OCI-LY3 (cell line): ENCODE data around the gene SLC22A5.

Experiments
- H2AFZ ChIP-seq: fragments of 200-600, 300-600 bp; shearing (Covaris generic); 2 replicates; pipeline ENCODE4 v1.6.0; 2014; ENCODE audit warnings: antibody characterized with exemption, low read depth, low read length
- H3K27ac ChIP-seq: fragments of 200-600, 300-600 bp; sonication (generic); 2 replicates; pipeline ENCODE4 v1.5.1; 2014; ENCODE audit warnings: mild to moderate bottlenecking, low read length, moderate library complexity, mixed read lengths
- H3K27me3 ChIP-seq: fragments of 200-600, 300-600 bp; sonication (generic); 2 replicates; pipeline ENCODE4 v1.6.1; 2014; ENCODE audit warnings: low read depth, low read length, mixed read lengths
- H3K36me3 ChIP-seq: fragments of 200-600, 300-600 bp; sonication (generic); replicated peaks from 2 replicates; pipeline ENCODE3; 2014; ENCODE audit warnings: low read depth, low read length, mixed read lengths
- H3K4me1 ChIP-seq: fragments of 300-600, 200-600 bp; sonication (generic); 2 replicates; pipeline ENCODE4 v1.6.1; 2014; ENCODE audit warnings: low read length, mixed read lengths
- H3K4me2 ChIP-seq: fragments of 200-600, 300-600 bp; sonication (generic); 2 replicates; pipeline ENCODE4 v1.6.1; 2014; ENCODE audit warnings: low read length, mixed read lengths
- H3K4me3 ChIP-seq: fragments of 300-600, 200-600 bp; sonication (generic); 2 replicates; pipeline ENCODE4 v1.5.1; 2014; ENCODE audit warnings: antibody characterized with exemption, mild to moderate bottlenecking, low read length, moderate library complexity
- H3K79me2 ChIP-seq: fragments of 300-600, 200-600 bp; shearing (Covaris generic); 2 replicates; pipeline ENCODE4 v1.6.1; 2014; ENCODE audit warnings: mild to moderate bottlenecking, low read length, mixed read lengths
- H3K9ac ChIP-seq: fragments of 300-600, 200-600 bp; shearing (Covaris generic); 2 replicates; pipeline ENCODE4 v1.6.0; 2014; ENCODE audit warnings: mild to moderate bottlenecking, low read length, moderate library complexity
- H3K9me3 ChIP-seq: fragments of 200-600, 300-600 bp; shearing (Covaris generic); 2 replicates; pipeline ENCODE4 v1.6.1; 2014; ENCODE audit warnings: low read length, mixed read lengths; ENCODE audit not compliant: insufficient read depth
- H4K20me1 ChIP-seq: fragments of 200-600, 300-600 bp; sonication (generic); 2 replicates; pipeline ENCODE4 v1.6.1; 2016; ENCODE audit warnings: low read length, mixed read lengths; ENCODE audit not compliant: insufficient read depth
- EZH2phosphoT487 ChIP-seq: fragments of 200-600 bp; shearing (Covaris generic); IDR thresholded peaks from 2 replicates; pipeline ENCODE4 v1.6.1; 2018; ENCODE audit warnings: antibody characterized with exemption, mixed run types, low read depth
- TF ChIP-seq, protein P1 (sequence below): fragments of 200-600, 300-600 bp; sonication (generic); IDR thresholded peaks from 2 replicates; pipeline ENCODE4 v1.5.1; 2014; ENCODE audit warnings: antibody characterized with exemption, low read length, low read depth

Gene SLC22A5

DNA sequence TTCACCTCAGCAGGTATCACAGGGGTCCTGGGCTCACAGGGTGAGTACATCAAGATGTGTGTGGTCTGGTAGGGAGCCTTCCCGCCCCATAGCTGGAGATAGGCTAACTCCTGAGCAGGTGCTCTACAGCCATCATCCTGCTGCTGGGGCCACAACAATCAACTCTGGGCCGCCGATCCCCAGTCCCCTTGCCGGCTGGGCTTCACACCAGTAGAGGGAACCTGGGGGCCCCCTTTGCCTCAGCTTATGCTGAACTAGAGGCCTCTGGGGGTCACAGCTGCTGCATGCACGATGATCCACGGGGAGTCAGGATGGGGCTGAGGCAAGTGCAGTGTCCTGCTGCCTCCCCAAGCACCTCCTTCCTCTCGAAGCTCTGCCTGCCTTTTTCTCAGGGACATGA is 74.6 kb downstream of the SLC22A5 start:
- H3K36me3 ChIP-seq, result no peaks in the 10 kb centered on the region
- no peaks in the 10 kb centered on the region for H3K4me1 ChIP-seq
- no peak overlapping the region for H3K9ac ChIP-seq

More for the DNA sequence above, 74.6 kb downstream of the SLC22A5 start:
- H3K27ac ChIP-seq, result no peak overlapping the region
- no peak overlapping the region for H3K4me2 ChIP-seq
- no peaks in the 10 kb centered on the region for H3K9me3 ChIP-seq
- no peak for TF ChIP-seq EZH2phosphoT487
- TF ChIP-seq, protein P1, sequence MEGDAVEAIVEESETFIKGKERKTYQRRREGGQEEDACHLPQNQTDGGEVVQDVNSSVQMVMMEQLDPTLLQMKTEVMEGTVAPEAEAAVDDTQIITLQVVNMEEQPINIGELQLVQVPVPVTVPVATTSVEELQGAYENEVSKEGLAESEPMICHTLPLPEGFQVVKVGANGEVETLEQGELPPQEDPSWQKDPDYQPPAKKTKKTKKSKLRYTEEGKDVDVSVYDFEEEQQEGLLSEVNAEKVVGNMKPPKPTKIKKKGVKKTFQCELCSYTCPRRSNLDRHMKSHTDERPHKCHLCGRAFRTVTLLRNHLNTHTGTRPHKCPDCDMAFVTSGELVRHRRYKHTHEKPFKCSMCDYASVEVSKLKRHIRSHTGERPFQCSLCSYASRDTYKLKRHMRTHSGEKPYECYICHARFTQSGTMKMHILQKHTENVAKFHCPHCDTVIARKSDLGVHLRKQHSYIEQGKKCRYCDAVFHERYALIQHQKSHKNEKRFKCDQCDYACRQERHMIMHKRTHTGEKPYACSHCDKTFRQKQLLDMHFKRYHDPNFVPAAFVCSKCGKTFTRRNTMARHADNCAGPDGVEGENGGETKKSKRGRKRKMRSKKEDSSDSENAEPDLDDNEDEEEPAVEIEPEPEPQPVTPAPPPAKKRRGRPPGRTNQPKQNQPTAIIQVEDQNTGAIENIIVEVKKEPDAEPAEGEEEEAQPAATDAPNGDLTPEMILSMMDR, result no peak
- no peak overlapping the region for H2AFZ ChIP-seq
- H3K79me2 ChIP-seq, result no peaks in the 10 kb centered on the region
- H4K20me1 ChIP-seq, result no peaks in the 10 kb centered on the region
- H3K4me3 ChIP-seq, result no peak overlapping the region
- H3K27me3 ChIP-seq, result no peaks in the 10 kb centered on the region
